Measurements from ENCODE around the gene PRRT1B.
"Not testable (repeated sequence)": the region's sequence is repeated elsewhere in the genome, so short reads cannot be mapped to it uniquely, and the experiment has no call there.

DNA sequence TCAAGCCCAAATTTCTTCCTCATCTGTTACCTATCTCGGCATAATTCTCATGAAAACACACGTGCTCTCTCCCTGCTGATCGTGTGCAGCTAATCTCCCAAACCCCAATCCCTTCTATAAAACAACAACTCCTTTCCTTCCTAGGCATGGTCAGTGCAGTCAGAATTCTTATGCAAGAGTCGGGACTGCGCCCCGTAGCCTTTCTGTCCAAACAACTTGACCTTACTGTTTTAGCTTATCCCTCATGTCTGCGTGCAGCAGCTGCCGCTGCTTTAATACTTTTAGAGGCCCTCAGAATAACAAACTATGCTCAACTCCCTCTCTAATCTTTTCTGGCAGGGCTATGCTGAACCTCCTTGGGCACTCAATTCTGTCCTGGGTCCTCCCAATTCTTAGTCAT lies 5.1 kb downstream of the PRRT1B start:
- TF ChIP-seq, protein P1, sequence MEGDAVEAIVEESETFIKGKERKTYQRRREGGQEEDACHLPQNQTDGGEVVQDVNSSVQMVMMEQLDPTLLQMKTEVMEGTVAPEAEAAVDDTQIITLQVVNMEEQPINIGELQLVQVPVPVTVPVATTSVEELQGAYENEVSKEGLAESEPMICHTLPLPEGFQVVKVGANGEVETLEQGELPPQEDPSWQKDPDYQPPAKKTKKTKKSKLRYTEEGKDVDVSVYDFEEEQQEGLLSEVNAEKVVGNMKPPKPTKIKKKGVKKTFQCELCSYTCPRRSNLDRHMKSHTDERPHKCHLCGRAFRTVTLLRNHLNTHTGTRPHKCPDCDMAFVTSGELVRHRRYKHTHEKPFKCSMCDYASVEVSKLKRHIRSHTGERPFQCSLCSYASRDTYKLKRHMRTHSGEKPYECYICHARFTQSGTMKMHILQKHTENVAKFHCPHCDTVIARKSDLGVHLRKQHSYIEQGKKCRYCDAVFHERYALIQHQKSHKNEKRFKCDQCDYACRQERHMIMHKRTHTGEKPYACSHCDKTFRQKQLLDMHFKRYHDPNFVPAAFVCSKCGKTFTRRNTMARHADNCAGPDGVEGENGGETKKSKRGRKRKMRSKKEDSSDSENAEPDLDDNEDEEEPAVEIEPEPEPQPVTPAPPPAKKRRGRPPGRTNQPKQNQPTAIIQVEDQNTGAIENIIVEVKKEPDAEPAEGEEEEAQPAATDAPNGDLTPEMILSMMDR (IDR thresholded peaks at IDR 0.05) = not testable (repeated sequence)
- TF ChIP-seq POLR2A (IDR thresholded peaks at IDR 0.05) = not testable (repeated sequence)

All from right lobe of liver (tissue), 4 donors.